PC-9 (cell line): ENCODE data around the gene SPTLC1. TPM values are rescaled to one million over a fixed set of nuclear protein-coding genes. Genes with fewer than 3 reads are reported as not detected.
"Not testable (repeated sequence)": the region's sequence is repeated elsewhere in the genome, so short reads cannot be mapped to it uniquely, and the experiment has no call there.

Experiments used
- BruUV-seq: library from RNA; stranded (reverse); fragments of 400-500 nt; replicated peaks from 2 replicates; lab custom pipeline; 2021; lab: Mats Ljungman, UMichigan
- CTCF ChIA-PET: fragments of 300-600 bp; sonication (Branson Sonifier 250); formaldehyde crosslinking; loops from one replicate; lab custom pipeline; 2022; ENCODE audit warnings: antibody characterized with exemption; lab: Charles Lee
- POLR2A ChIA-PET: fragments of 300-600 bp; sonication (Branson Sonifier 250); formaldehyde crosslinking; loops from one replicate; lab custom pipeline; 2022; ENCODE audit warnings: antibody characterized with exemption; ENCODE audit not compliant: unreplicated experiment; lab: Charles Lee
- DNase-seq, 2 experiments: peaks; one replicate each; pipeline versions ENCODE4 v3.0.0 to v3.0.0-alpha.2; 2015 to 2022; ENCODE audit warnings: mixed read lengths in 1 of 2
- H2AFZ ChIP-seq: fragments of 200-600 bp; sonication (generic); 2 replicates; pipeline ENCODE4 v1.8.1; 2017; ENCODE audit warnings: antibody characterized with exemption
- H3F3A ChIP-seq: fragments of 200-600 bp; sonication (generic); 2 replicates; pipeline ENCODE4 v1.8.1; 2017; ENCODE audit warnings: antibody characterized with exemption, mild to moderate bottlenecking, low read depth; ENCODE audit not compliant: insufficient read depth
- H3K27ac ChIP-seq: fragments of 200-600 bp; sonication (generic); 2 replicates; pipeline ENCODE4 v1.6.1; 2016; ENCODE audit warnings: mixed run types
- H3K27me3 ChIP-seq: fragments of 200-600 bp; sonication (generic); 2 replicates; pipeline ENCODE4 v1.6.1; 2016; ENCODE audit warnings: low read depth, mixed run types; ENCODE audit not compliant: insufficient read depth
- H3K36me3 ChIP-seq: fragments of 200-600 bp; sonication (generic); 2 replicates; pipeline ENCODE4 v1.6.1; 2016; ENCODE audit warnings: low read depth, mixed run types
- H3K4me1 ChIP-seq: fragments of 200-600 bp; sonication (generic); replicated peaks from 2 replicates; pipeline ENCODE4 v1.6.1; 2016; ENCODE audit warnings: mixed run types; ENCODE audit not compliant: insufficient read depth
- H3K4me2 ChIP-seq: fragments of 200-600 bp; sonication (generic); 2 replicates; pipeline ENCODE4 v1.6.1; 2017; ENCODE audit warnings: mixed run types
- H3K4me3 ChIP-seq: fragments of 200-600 bp; sonication (generic); 2 replicates; pipeline ENCODE4 v1.6.1; 2016; ENCODE audit warnings: mixed run types
- H3K79me2 ChIP-seq: fragments of 200-600 bp; sonication (generic); 2 replicates; pipeline ENCODE4 v1.6.1; 2017; ENCODE audit warnings: low read depth, mixed run types
- H3K9me2 ChIP-seq: fragments of 200-600 bp; sonication (generic); 2 replicates; pipeline ENCODE4 v1.8.1; 2017; ENCODE audit warnings: mild to moderate bottlenecking; ENCODE audit not compliant: insufficient read depth
- H3K9me3 ChIP-seq: fragments of 200-600 bp; sonication (generic); 2 replicates; pipeline ENCODE4 v1.8.1; 2016; ENCODE audit warnings: low read depth; ENCODE audit not compliant: insufficient read depth
- H4K20me1 ChIP-seq: fragments of 200-600 bp; sonication (generic); 2 replicates; pipeline ENCODE4 v1.8.1; 2017; ENCODE audit not compliant: insufficient read depth
- EZH2 ChIP-seq: fragments of 200-600 bp; sonication (generic); IDR thresholded peaks from 2 replicates; pipeline ENCODE4 v1.8.0; 2017; ENCODE audit warnings: antibody characterized with exemption, low read depth
- intact Hi-C: fragments of 100-400 bp; cut with micrococcal nuclease; formaldehyde crosslinking; loops from one replicate; pipeline ENCODE4 v1.10.0; 2022; ENCODE audit not compliant: unreplicated experiment
- total RNA-seq: library from RNA; stranded (reverse); gene quantifications from 2 replicates; pipeline ENCODE4 v1.2.3, GENCODE V29; 2021
- TF ChIP-seq, protein P1 (sequence below): fragments of 200-600 bp; sonication (generic); conservative IDR thresholded peaks from 2 replicates; pipeline ENCODE4 v1.6.1; 2017; ENCODE audit warnings: mixed run types, antibody characterized with exemption, mild to moderate bottlenecking, moderate library complexity

The SPTLC1 gene
- total RNA-seq, 1 experiment from 2014 or later: 103 TPM

DNA sequence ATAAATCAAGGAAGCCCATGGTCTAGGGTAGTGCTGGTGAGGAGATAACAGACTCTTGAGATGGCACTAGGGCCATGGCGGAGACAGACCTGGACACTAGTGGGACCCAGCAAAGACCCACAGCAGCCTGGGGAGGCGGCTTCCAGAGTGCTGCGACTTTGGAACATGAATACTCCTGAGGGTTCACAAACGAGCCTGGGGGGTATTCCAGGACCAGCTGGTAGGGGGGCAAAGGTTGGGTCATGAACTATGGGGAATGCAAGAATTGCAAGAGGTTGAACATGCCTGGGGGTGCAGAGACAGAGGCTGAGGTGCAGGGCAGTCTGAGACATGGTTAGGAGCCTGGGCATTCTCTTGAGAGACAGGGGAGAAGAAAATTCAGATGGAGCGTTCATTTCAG, 43.8 kb upstream of the SPTLC1 start:
- Histone ChIP-seq H3K4me2 (no peak overlapping the region), H2AFZ (no peak overlapping the region), H4K20me1 (no peaks in the 10 kb centered on the region), H3F3A (no peaks in the 10 kb centered on the region), H3K36me3 (no peaks in the 10 kb centered on the region), H3K9me2 (no peaks in the 10 kb centered on the region), H3K79me2 (no peaks in the 10 kb centered on the region), H3K9me3 (no peaks in the 10 kb centered on the region), H3K4me3 (no peak overlapping the region), H3K27ac (no peak overlapping the region), H3K4me1 (no peaks in the 10 kb centered on the region), H3K27me3 (no peaks in the 10 kb centered on the region)
- CTCF ChIA-PET: no interaction called here
- no peak for DNase-seq
- TF ChIP-seq, protein P1, sequence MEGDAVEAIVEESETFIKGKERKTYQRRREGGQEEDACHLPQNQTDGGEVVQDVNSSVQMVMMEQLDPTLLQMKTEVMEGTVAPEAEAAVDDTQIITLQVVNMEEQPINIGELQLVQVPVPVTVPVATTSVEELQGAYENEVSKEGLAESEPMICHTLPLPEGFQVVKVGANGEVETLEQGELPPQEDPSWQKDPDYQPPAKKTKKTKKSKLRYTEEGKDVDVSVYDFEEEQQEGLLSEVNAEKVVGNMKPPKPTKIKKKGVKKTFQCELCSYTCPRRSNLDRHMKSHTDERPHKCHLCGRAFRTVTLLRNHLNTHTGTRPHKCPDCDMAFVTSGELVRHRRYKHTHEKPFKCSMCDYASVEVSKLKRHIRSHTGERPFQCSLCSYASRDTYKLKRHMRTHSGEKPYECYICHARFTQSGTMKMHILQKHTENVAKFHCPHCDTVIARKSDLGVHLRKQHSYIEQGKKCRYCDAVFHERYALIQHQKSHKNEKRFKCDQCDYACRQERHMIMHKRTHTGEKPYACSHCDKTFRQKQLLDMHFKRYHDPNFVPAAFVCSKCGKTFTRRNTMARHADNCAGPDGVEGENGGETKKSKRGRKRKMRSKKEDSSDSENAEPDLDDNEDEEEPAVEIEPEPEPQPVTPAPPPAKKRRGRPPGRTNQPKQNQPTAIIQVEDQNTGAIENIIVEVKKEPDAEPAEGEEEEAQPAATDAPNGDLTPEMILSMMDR: no peak
- no peak for TF ChIP-seq EZH2
- POLR2A ChIA-PET: no interaction called here
- intact Hi-C loops: no loop called here
- BruUV-seq: no TSS peak

DNA sequence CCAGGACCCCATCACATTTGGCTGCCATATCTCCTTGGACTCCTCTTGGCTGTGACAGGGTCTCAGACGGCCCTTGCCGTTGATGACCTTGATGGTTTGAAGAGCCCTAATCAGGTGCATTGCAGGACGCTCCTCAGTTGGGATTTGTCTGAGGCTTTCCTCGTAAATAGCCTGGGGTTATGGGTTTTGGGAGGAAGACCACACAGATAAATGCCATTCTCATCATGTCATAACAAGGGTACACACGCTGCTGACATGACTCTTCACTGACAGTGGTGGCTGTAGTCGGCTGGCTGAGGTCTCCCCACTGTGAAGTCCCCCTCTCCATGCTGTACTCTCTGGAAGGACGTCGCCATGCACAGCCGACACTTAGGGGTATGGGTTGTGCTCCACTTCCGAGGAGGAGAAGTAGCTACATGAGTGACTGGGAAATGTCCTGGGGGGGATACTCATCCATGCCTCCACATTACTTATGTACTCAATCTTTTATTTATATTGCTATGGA, 42.9 kb upstream of the SPTLC1 start:
- no peak overlapping the region for H2AFZ ChIP-seq
- H3K36me3 ChIP-seq: no peaks in the 10 kb centered on the region
- H3K79me2 ChIP-seq: no peaks in the 10 kb centered on the region
- ChIA-PET CTCF (no interaction called here), POLR2A (no interaction called here)
- TF ChIP-seq EZH2: no peak
- TF ChIP-seq, protein P1: no peak
- BruUV-seq: no TSS peak
- DNase-seq: no peak
- H3K9me2 ChIP-seq: no peaks in the 10 kb centered on the region
- intact Hi-C loops: no loop called here
- H3K27me3 ChIP-seq: no peaks in the 10 kb centered on the region
- no peak overlapping the region for H3K4me3 ChIP-seq
- H3K4me1 ChIP-seq: peaks cover 9% of the 10 kb centered on the region
- no peak overlapping the region for H3K4me2 ChIP-seq
- H3K9me3 ChIP-seq: no peaks in the 10 kb centered on the region
- no peaks in the 10 kb centered on the region for H3F3A ChIP-seq
- no peak overlapping the region for H3K27ac ChIP-seq
- H4K20me1 ChIP-seq: no peaks in the 10 kb centered on the region

DNA sequence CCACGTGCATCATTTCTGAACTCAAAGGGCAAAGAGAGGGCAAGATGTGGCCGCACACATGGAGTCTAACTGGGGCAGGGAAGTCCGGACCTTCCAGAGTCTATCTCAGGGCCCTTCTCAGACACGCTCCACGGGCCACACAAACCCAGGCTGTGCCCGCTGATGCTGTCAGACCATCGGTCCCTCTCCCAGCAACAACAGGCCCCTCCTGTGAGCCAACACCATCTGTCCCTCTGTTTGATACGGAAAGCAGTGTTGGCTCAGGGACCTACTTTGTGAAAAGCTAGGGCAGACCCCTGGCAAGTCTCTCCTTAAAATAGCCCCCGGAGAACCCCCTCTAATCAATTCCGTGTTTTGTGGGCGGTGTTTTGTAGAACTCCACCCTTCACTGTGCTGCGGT, 40.5 kb upstream of the SPTLC1 start:
- H3K4me2 ChIP-seq, POLR2A ChIA-PET, H3K27ac ChIP-seq, CTCF ChIA-PET, H4K20me1 ChIP-seq, H3K9me3 ChIP-seq, H2AFZ ChIP-seq, H3K79me2 ChIP-seq, H3K4me3 ChIP-seq, H3K9me2 ChIP-seq, intact Hi-C loops, H3K27me3 ChIP-seq, BruUV-seq, H3K36me3 ChIP-seq, DNase-seq: not testable (repeated sequence)
- H3K4me1 ChIP-seq: peaks cover 33% of the 10 kb centered on the region
- H3F3A ChIP-seq: peaks cover 16% of the 10 kb centered on the region; the same call in 1 of the 2 replicates

GRCh38 chr9:92155221-92155620, 40.0 kb upstream of the SPTLC1 start:
- H3K36me3 ChIP-seq: no peaks in the 10 kb centered on the region
- CTCF ChIA-PET: interaction anchor here (0.7 kb wide), 1 partner anchor 52 kb away, joined by 10 read pairs; no protein-coding TSS in a partner anchor
- no peaks in the 10 kb centered on the region for H3K27me3 ChIP-seq
- DNase-seq: no peak
- TF ChIP-seq, protein P1: no peak
- TF ChIP-seq EZH2: no peak
- H3K4me2 ChIP-seq: no peak overlapping the region
- no peak overlapping the region for H2AFZ ChIP-seq
- BruUV-seq: no TSS peak
- POLR2A ChIA-PET: no interaction called here
- H3K4me1 ChIP-seq: peaks cover 37% of the 10 kb centered on the region
- H3K9me2 ChIP-seq: no peaks in the 10 kb centered on the region
- peaks cover 16% of the 10 kb centered on the region; the same call in 1 of the 2 replicates for H3F3A ChIP-seq
- H3K79me2 ChIP-seq: no peaks in the 10 kb centered on the region
- no peak overlapping the region for H3K27ac ChIP-seq
- H3K9me3 ChIP-seq: no peaks in the 10 kb centered on the region
- no peaks in the 10 kb centered on the region for H4K20me1 ChIP-seq
- H3K4me3 ChIP-seq: no peak overlapping the region
- intact Hi-C loops: no loop called here

- intact Hi-C loops: loop anchor here (2.0 to 5.0 kb wide), 3 partner anchors 37 to 1424 kb away; partner anchors contain the start of genes IPPK and PHF2
Measured at GRCh38 chr9:92153466-92154415, 38.5 kb upstream of the SPTLC1 start.

More at GRCh38 chr9:92153466-92154415, 38.5 kb upstream of the SPTLC1 start:
- H3K27me3 ChIP-seq, POLR2A ChIA-PET, H3K27ac ChIP-seq, BruUV-seq, H3K79me2 ChIP-seq, H3K36me3 ChIP-seq, H3K9me2 ChIP-seq, CTCF ChIA-PET, H4K20me1 ChIP-seq, DNase-seq, H2AFZ ChIP-seq, H3K9me3 ChIP-seq, H3K4me3 ChIP-seq: not testable (repeated sequence)
- H3K4me2 ChIP-seq: peak overlapping the region; percentile 62; the same call in 1 of the 2 replicates
- H3F3A ChIP-seq: peaks cover 16% of the 10 kb centered on the region; the same call in 1 of the 2 replicates
- peaks cover 37% of the 10 kb centered on the region for H3K4me1 ChIP-seq
